ENCODE results near the gene RSRC1. TPM values are rescaled to one million over a fixed set of nuclear protein-coding genes. Genes with fewer than 3 reads are reported as not detected.

RSRC1 gene
- total RNA-seq: 36.4 and 48.7 TPM in 2 replicates

GRCh38 chr3:158109804-158110657 lies at the start of gene RSRC1:
RSRC1 (plus strand) TSS chr3:158110089; CDS start chr3:158122105, 12,016 bp downstream.

GRCh38 chr3:158570999-158571702 lies 461.3 kb downstream of the RSRC1 start, which contains the start of gene MLF1:
MLF1 (plus strand) TSS chr3:158571194; CDS start chr3:158571301, 107 bp downstream.

Other genes starting within 250 kb of the RSRC1 start
- 1.6 and 4.0 TPM in 2 replicates for gene SHOX2, start 3.7 kb upstream of the RSRC1 start, total RNA-seq